HCT116 (cell line): ENCODE results near the gene PDE4A. TPM values are rescaled to one million over a fixed set of nuclear protein-coding genes. Genes with fewer than 3 reads are reported as not detected.

Source experiments
- ATAC-seq: fragments of 200-7000 bp; cut with Tn5 transposase; 2 replicates; pipeline ENCODE4 v1.9.1; 2020; ENCODE audit warnings: mild to moderate bottlenecking, moderate library complexity
- BruUV-seq: library from RNA; stranded (reverse); fragments of 400-500 nt; replicated peaks from 2 replicates; lab custom pipeline; 2021; lab: Mats Ljungman, UMichigan
- CTCF ChIA-PET: fragments of 300-600 bp; sonication (Branson Sonifier 250); formaldehyde crosslinking; loops from one replicate; lab custom pipeline; 2021; ENCODE audit warnings: antibody characterized with exemption; lab: Charles Lee
- POLR2A ChIA-PET: fragments of 300-600, 350-600 bp; sonication (Branson Sonifier 250); formaldehyde crosslinking; loops from one replicate; lab custom pipeline; 2021; ENCODE audit warnings: antibody characterized with exemption; lab: Charles Lee
- RAD21 ChIA-PET, 2 experiments: fragments of 300-600 bp; sonication (Branson Sonifier 250); formaldehyde crosslinking; loops; one replicate each; lab custom pipeline; 2023; ENCODE audit warnings: low total read pairs in 2 of 2; ENCODE audit not compliant: uncharacterized antibody in 2 of 2, unreplicated experiment in 2 of 2, low non-redundant PET in 1 of 2; lab: Charles Lee
- DNase-seq: peaks from one replicate; pipeline ENCODE4 v3.0.0-alpha.2; 2010; ENCODE audit warnings: low read depth, low spot score
- H2AFZ ChIP-seq: fragments of 200-600 bp; shearing (Covaris generic), sonication (generic); 2 replicates; pipeline ENCODE4 v1.6.1; 2017; ENCODE audit warnings: low read depth, mixed run types, mixed read lengths, antibody characterized with exemption, low read length; ENCODE audit not compliant: poor library complexity, severe bottlenecking
- H3K27ac ChIP-seq: 2 replicates; pipeline ENCODE4 v1.5.1; 2012; ENCODE audit warnings: low read depth, low read length
- H3K27me3 ChIP-seq: fragments of 200-600 bp; sonication (generic); 2 replicates; pipeline ENCODE4 v1.6.1; 2016; ENCODE audit warnings: mixed run types, low read length, mixed read lengths; ENCODE audit not compliant: insufficient read depth
- H3K36me3 ChIP-seq, 2 experiments: fragments of 200-500 bp in 1 of 2; fragments of 200-600 bp in 1 of 2; sonication (Bioruptor generic) in 1 of 2; sonication (generic) in 1 of 2; 2 replicates each; pipeline versions ENCODE4 v1.5.1 to v1.6.1; 2014 to 2016; ENCODE audit warnings: low read length in 2 of 2, inconsistent platforms in 1 of 2, mixed read lengths in 1 of 2, mixed run types in 1 of 2; ENCODE audit not compliant: insufficient read depth in 2 of 2, control insufficient read depth in 1 of 2
- H3K4me1 ChIP-seq, 2 experiments: fragments of 200-600 bp in 1 of 2; sonication (generic) in 1 of 2; 2 replicates each; pipeline versions ENCODE4 v1.5.1 to v1.6.1; 2012 to 2017; ENCODE audit warnings: low read length in 2 of 2, inconsistent platforms in 1 of 2, mild to moderate bottlenecking in 1 of 2, mixed read lengths in 1 of 2, mixed run types in 1 of 2, moderate library complexity in 1 of 2; ENCODE audit not compliant: insufficient read depth in 2 of 2, control insufficient read depth in 1 of 2
- H3K4me2 ChIP-seq: fragments of 200-600 bp; sonication (generic); 2 replicates; pipeline ENCODE4 v1.6.1; 2017; ENCODE audit warnings: mixed run types, low read length, mixed read lengths
- H3K4me3 ChIP-seq, 2 experiments: fragments of 200-600 bp in 1 of 2; sonication (generic) in 1 of 2; replicated peaks in 1 of 2; 2 replicates each; pipeline ENCODE4 v1.5.1; 2011 to 2016; ENCODE audit warnings: low read length in 2 of 2, control low read depth in 1 of 2, low read depth in 1 of 2, mild to moderate bottlenecking in 1 of 2, mixed read lengths in 1 of 2, mixed run types in 1 of 2
- H3K79me2 ChIP-seq: fragments of 200-600 bp; sonication (generic); 2 replicates; pipeline ENCODE4 v1.6.1; 2017; ENCODE audit warnings: mild to moderate bottlenecking, mixed run types, low read length, moderate library complexity, mixed read lengths; ENCODE audit not compliant: insufficient read depth
- H3K9ac ChIP-seq: fragments of 200-600 bp; sonication (generic); 2 replicates; pipeline ENCODE4 v1.6.1; 2016; ENCODE audit warnings: low read length, mixed read lengths
- H3K9me2 ChIP-seq: fragments of 200-600 bp; sonication (generic), shearing (Covaris generic); 2 replicates; pipeline ENCODE4 v1.6.1; 2017; ENCODE audit warnings: mixed run types, mild to moderate bottlenecking, moderate library complexity; ENCODE audit not compliant: insufficient read depth
- H3K9me3 ChIP-seq, 2 experiments: fragments of 200-500 bp in 1 of 2; fragments of 200-600 bp in 1 of 2; sonication (Bioruptor generic) in 1 of 2; sonication (generic) in 1 of 2; 2 replicates each; pipeline ENCODE4 v1.6.1; 2014 to 2017; ENCODE audit warnings: low read length in 2 of 2, mixed read lengths in 2 of 2, inconsistent platforms in 1 of 2, low read depth in 1 of 2, mild to moderate bottlenecking in 1 of 2, mixed run types in 1 of 2, moderate library complexity in 1 of 2; ENCODE audit not compliant: control insufficient read depth in 1 of 2, insufficient read depth in 1 of 2
- H4K20me1 ChIP-seq: fragments of 200-600 bp; sonication (generic), shearing (Covaris generic); 2 replicates; pipeline ENCODE4 v1.6.1; 2017; ENCODE audit warnings: mixed run types, mild to moderate bottlenecking, moderate library complexity; ENCODE audit not compliant: insufficient read depth
- CBX3 ChIP-seq: IDR thresholded peaks from 2 replicates; pipeline ENCODE4 v1.6.1; 2012; ENCODE audit warnings: low read depth
- CTCF ChIP-seq, 3 experiments: fragments of 200-600 bp in 1 of 3; sonication (generic) in 1 of 3; IDR thresholded peaks in 2 of 3; conservative IDR thresholded peaks in 1 of 3; 2 replicates each; pipeline ENCODE4 v1.5.1; 2012 to 2017; ENCODE audit warnings: low read depth in 2 of 3, low read length in 2 of 3, antibody characterized with exemption in 1 of 3, borderline replicate concordance in 1 of 3, control low read depth in 1 of 3, mild to moderate bottlenecking in 1 of 3, mixed read lengths in 1 of 3, mixed run types in 1 of 3, moderate library complexity in 1 of 3; ENCODE audit not compliant: insufficient read depth in 1 of 3
- ELF1 ChIP-seq: IDR thresholded peaks from 2 replicates; pipeline ENCODE4 v1.6.1; 2012; ENCODE audit warnings: low read depth, borderline replicate concordance
- EZH2 ChIP-seq: fragments of 200-600 bp; sonication (generic); IDR thresholded peaks from 2 replicates; pipeline ENCODE4 v1.6.1; 2017; ENCODE audit warnings: antibody characterized with exemption, mixed run types
- EZH2phosphoT487 ChIP-seq: fragments of 200-600 bp; IDR thresholded peaks from 2 replicates; pipeline ENCODE4 v1.6.1; 2018; ENCODE audit warnings: antibody characterized with exemption, borderline replicate concordance
- FOSL1 ChIP-seq: IDR thresholded peaks from 2 replicates; pipeline ENCODE4 v1.6.1; 2012; ENCODE audit warnings: low read depth
- POLR2A ChIP-seq: IDR thresholded peaks from 2 replicates; pipeline ENCODE4 v1.7.0; 2011; ENCODE audit warnings: borderline replicate concordance; ENCODE audit not compliant: insufficient read depth, insufficient read length; ENCODE audit errors: extremely low read depth
- POLR2AphosphoS5 ChIP-seq: IDR thresholded peaks from 2 replicates; pipeline ENCODE4 v1.6.1; 2011; ENCODE audit warnings: mild to moderate bottlenecking, low read depth, low read length, moderate library complexity
- SP1 ChIP-seq: IDR thresholded peaks from 2 replicates; pipeline ENCODE4 v1.6.1; 2012; ENCODE audit warnings: low read depth
- YY1 ChIP-seq: IDR thresholded peaks from 2 replicates; pipeline ENCODE4 v1.6.1; 2011; ENCODE audit warnings: low read length, low read depth, moderate library complexity, mild to moderate bottlenecking; ENCODE audit not compliant: insufficient replicate concordance; ENCODE audit errors: extremely low read depth
- ZNF274 ChIP-seq: fragments of 200-500 bp; sonication (Bioruptor generic); IDR thresholded peaks from 2 replicates; pipeline ENCODE4 v1.6.1; 2014; ENCODE audit warnings: mild to moderate bottlenecking, low read depth, low read length, inconsistent platforms
- intact Hi-C: fragments of 100-400 bp; cut with micrococcal nuclease; formaldehyde crosslinking; loops from 2 replicates; pipeline ENCODE4 v1.10.0; 2022
- total RNA-seq: library from RNA; stranded (reverse); gene quantifications from one replicate; pipeline ENCODE4 v1.2.1, GENCODE V29; 2021; ENCODE audit not compliant: unreplicated experiment
- TF ChIP-seq, protein P1 (sequence below): IDR thresholded peaks from 2 replicates; pipeline ENCODE4 v1.6.1; 2012; ENCODE audit warnings: low read depth
- TF ChIP-seq, protein P2 (sequence below): IDR thresholded peaks from 2 replicates; pipeline ENCODE4 v1.6.1; 2012

PDE4A gene
- total RNA-seq, 1 experiment from 2014 or later: 33.7 TPM

DNA sequence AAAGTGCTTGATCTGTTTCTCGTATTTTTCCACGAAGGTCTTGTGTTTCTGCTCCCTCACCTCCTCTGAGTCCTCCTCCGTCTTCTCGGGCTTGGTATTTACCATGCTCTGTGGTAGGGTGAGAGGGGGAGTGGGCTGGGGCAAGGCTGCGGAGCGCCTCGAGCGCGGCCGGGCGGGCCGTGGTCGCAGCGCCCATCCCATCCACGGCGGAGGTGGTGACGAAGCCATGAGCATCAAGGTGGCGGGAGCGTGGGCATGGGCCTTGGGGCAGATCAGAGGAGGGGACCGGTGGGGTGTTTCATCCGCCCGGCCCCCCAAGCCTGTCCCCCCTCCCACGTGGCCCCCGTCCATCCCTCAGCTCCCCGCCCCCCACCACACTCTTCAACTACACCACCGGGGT lies 24.9 kb upstream of the PDE4A start:
- no peaks in the 10 kb centered on the region for H3K9me2 ChIP-seq
- ATAC-seq: no peak
- CTCF ChIA-PET: interaction anchor here (8.8 kb wide), 1 partner anchor 136 kb away, joined by 233 read pairs; no protein-coding TSS in a partner anchor
- no peak overlapping the region for H3K9ac ChIP-seq
- no peak overlapping the region for H3K27ac ChIP-seq
- peaks cover 16% of the 10 kb centered on the region; the same call in 1 of the 2 replicates for H4K20me1 ChIP-seq
- DNase-seq: no peak
- H3K4me1 ChIP-seq: peaks cover 0 to 6% of the 10 kb centered on the region in 2 experiments; a peak in 1 of 4 replicates
- peaks cover 54% of the 10 kb centered on the region for H3K79me2 ChIP-seq
- intact Hi-C loops: no loop called here
- H3K4me2 ChIP-seq: no peak overlapping the region
- RAD21 ChIA-PET: interaction anchor here in 1 of 2 experiments (0.6 kb wide), 1 partner anchor 137 kb away, joined by 4 read pairs; no protein-coding TSS in a partner anchor
- BruUV-seq: TSS peak; percentile 33
- no peak overlapping the region for H3K4me3 ChIP-seq
- H3K36me3 ChIP-seq: peaks cover 30 to 50% of the 10 kb centered on the region in 2 experiments
- no peak for TF ChIP-seq SP1
- TF ChIP-seq POLR2AphosphoS5: no peak
- no peak for TF ChIP-seq FOSL1
- no peak for TF ChIP-seq POLR2A
- TF ChIP-seq CBX3: no peak
- TF ChIP-seq, protein P1, sequence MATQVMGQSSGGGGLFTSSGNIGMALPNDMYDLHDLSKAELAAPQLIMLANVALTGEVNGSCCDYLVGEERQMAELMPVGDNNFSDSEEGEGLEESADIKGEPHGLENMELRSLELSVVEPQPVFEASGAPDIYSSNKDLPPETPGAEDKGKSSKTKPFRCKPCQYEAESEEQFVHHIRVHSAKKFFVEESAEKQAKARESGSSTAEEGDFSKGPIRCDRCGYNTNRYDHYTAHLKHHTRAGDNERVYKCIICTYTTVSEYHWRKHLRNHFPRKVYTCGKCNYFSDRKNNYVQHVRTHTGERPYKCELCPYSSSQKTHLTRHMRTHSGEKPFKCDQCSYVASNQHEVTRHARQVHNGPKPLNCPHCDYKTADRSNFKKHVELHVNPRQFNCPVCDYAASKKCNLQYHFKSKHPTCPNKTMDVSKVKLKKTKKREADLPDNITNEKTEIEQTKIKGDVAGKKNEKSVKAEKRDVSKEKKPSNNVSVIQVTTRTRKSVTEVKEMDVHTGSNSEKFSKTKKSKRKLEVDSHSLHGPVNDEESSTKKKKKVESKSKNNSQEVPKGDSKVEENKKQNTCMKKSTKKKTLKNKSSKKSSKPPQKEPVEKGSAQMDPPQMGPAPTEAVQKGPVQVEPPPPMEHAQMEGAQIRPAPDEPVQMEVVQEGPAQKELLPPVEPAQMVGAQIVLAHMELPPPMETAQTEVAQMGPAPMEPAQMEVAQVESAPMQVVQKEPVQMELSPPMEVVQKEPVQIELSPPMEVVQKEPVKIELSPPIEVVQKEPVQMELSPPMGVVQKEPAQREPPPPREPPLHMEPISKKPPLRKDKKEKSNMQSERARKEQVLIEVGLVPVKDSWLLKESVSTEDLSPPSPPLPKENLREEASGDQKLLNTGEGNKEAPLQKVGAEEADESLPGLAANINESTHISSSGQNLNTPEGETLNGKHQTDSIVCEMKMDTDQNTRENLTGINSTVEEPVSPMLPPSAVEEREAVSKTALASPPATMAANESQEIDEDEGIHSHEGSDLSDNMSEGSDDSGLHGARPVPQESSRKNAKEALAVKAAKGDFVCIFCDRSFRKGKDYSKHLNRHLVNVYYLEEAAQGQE: no peak
- no peak for TF ChIP-seq EZH2phosphoT487
- no peak for TF ChIP-seq ZNF274
- TF ChIP-seq, protein P2, sequence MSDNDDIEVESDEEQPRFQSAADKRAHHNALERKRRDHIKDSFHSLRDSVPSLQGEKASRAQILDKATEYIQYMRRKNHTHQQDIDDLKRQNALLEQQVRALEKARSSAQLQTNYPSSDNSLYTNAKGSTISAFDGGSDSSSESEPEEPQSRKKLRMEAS: no peak
- no peak for TF ChIP-seq ELF1
- no peak for TF ChIP-seq CTCF (IDR thresholded peaks at IDR 0.05 in 2 of 3, conservative IDR thresholded peaks at IDR 0.05 in 1 of 3; ENCODE audit: borderline replicate concordance in 1 of 3, insufficient read depth in 1 of 3, low read depth in 2 of 3, low read length in 2 of 3)
- TF ChIP-seq YY1: no peak
- no peak for TF ChIP-seq EZH2
- TF ChIP-seq, all 23 proteins: peak for 0
- Histone ChIP-seq H2AFZ (no peak overlapping the region), H3K27me3 (no peaks in the 10 kb centered on the region), H3K9me3 (no peaks in the 10 kb centered on the region)
- POLR2A ChIA-PET: no interaction called here
